ENCODE measurements around the gene BANP. TPM values are rescaled to one million over a fixed set of nuclear protein-coding genes. Genes with fewer than 3 reads are reported as not detected.

BANP gene
- total and polyA plus RNA-seq, 2 of the 8 experiments (the other 6 are each of a cell fraction or from before 2014, with no cell fraction given), result 25.8 to 39.8 TPM

GRCh38 chr16:88002211-88002610, 51.0 kb downstream of the BANP start:
- CTCF ChIA-PET (ENCODE audit: partially characterized antibody), result interaction anchor here (0.6 to 4.5 kb wide), 5 partner anchors 14 to 234 kb away, joined by 3 to 27 read pairs (median 3); no protein-coding TSS in a partner anchor
- Histone ChIP-seq H4K8ac (ENCODE audit: extremely low read depth, insufficient read depth, low read length) (no peak overlapping the region), H3K18ac (ENCODE audit: extremely low read depth, low read length) (no peak overlapping the region), H2BK15ac (ENCODE audit: low read length) (no peak overlapping the region), H2BK20ac (ENCODE audit: low read length) (no peak overlapping the region), H3K4ac (replicated peaks; ENCODE audit: insufficient read length, low read depth, low read length) (no peak overlapping the region), H3K27me3 (replicated peaks in 1 of 4; ENCODE audit: control insufficient read depth in 3 of 4, extremely low read depth in 1 of 4, insufficient read depth in 3 of 4, low read length in 3 of 4) (no peaks in the 10 kb centered on the region), H3K14ac (ENCODE audit: insufficient read length) (no peak overlapping the region), H3K4me2 (ENCODE audit: insufficient read depth in 1 of 2, low read depth in 2 of 2, low read length in 2 of 2) (no peak overlapping the region), H3K79me1 (ENCODE audit: low read depth, low read length) (peaks cover 14% of the 10 kb centered on the region; the same call in 1 of the 2 replicates), H3K4me3 (ENCODE audit: extremely low read depth in 1 of 4, insufficient read depth in 2 of 4, low read depth in 3 of 4, low read length in 4 of 4) (no peak overlapping the region), H4K91ac (replicated peaks; ENCODE audit: insufficient read length, low read length) (no peak overlapping the region), H2AFZ (ENCODE audit: low read length) (no peak overlapping the region), H3K36me3 (ENCODE audit: control insufficient read depth in 2 of 4, insufficient read depth in 4 of 4, low read length in 3 of 4) (peaks cover 0 to 4% (median 1%) of the 10 kb centered on the region in 4 experiments; a peak in 3 of 8 replicates), H4K20me1 (replicated peaks in 1 of 2; ENCODE audit: control insufficient read depth in 1 of 2, insufficient read depth in 2 of 2, low read length in 2 of 2) (peaks cover 3% of the 10 kb centered on the region in 2 experiments), H2BK120ac (replicated peaks; ENCODE audit: low read depth, low read length) (no peak overlapping the region), H3K9ac (replicated peaks in 1 of 4; ENCODE audit: extremely low read depth in 1 of 4, low read depth in 3 of 4, low read length in 3 of 4) (no peak overlapping the region), H3K79me2 (ENCODE audit: control insufficient read depth in 1 of 2, insufficient read depth in 2 of 2, low read length in 2 of 2) (peaks cover 0 to 3% of the 10 kb centered on the region in 2 experiments; a peak in 2 of 4 replicates), H3K4me1 (replicated peaks in 1 of 4; ENCODE audit: control insufficient read depth in 3 of 4, insufficient read depth in 4 of 4, low read length in 3 of 4) (no peaks in the 10 kb centered on the region), H2AK5ac (ENCODE audit: low read depth, low read length) (no peak overlapping the region), H3K23me2 (ENCODE audit: low read depth, low read length) (no peaks in the 10 kb centered on the region), H2BK5ac (ENCODE audit: low read depth, low read length) (no peak overlapping the region; the same call in 1 of the 2 replicates), H2BK12ac (ENCODE audit: low read depth, low read length) (no peak overlapping the region), H4K5ac (ENCODE audit: insufficient read length, low read depth, low read length) (no peak overlapping the region), H3K9me3 (ENCODE audit: insufficient read depth in 2 of 2, low read depth in 1 of 2, low read length in 1 of 2) (no peaks in the 10 kb centered on the region), H3K27ac (ENCODE audit: low read depth, low read length) (no peak overlapping the region), H3K56ac (replicated peaks; ENCODE audit: insufficient read length, low read depth, low read length) (no peak overlapping the region), H3K23ac (ENCODE audit: insufficient read length) (no peak overlapping the region)
- no peak for TF ChIP-seq EP300 (IDR thresholded peaks at IDR 0.05; ENCODE audit: borderline replicate concordance in 1 of 2, low read depth in 2 of 2, low read length in 2 of 2)
- TF ChIP-seq ZNF274 (IDR thresholded peaks at IDR 0.05; ENCODE audit: borderline replicate concordance, extremely low read depth, low read length), result no peak
- no peak for TF ChIP-seq CREB1 (IDR thresholded peaks at IDR 0.05)
- TF ChIP-seq CTBP2 (IDR thresholded peaks at IDR 0.05; ENCODE audit: borderline replicate concordance, insufficient read depth, insufficient read length, low read length), result no peak
- no peak for TF ChIP-seq TEAD4 (IDR thresholded peaks at IDR 0.05; ENCODE audit: low read depth, low read length)
- TF ChIP-seq JUND (IDR thresholded peaks at IDR 0.05; ENCODE audit: low read length), result no peak
- FAIRE-seq, result no peak
- 91% methylated on average over 6 of the region's 6 CpGs; no CpG with 5 or more reads in 1 of the 2 experiments for WGBS, 2 experiments (ENCODE audit: extremely low coverage in 1 of 2, insufficient coverage in 1 of 2, insufficient read length in 1 of 2, insufficient replicate concordance in 2 of 2, low coverage in 1 of 2, low lambda C conversion rate in 2 of 2, missing lambda C conversion rate in 1 of 2)
- POLR2A ChIA-PET (ENCODE audit: partially characterized antibody), result no interaction called here
- no peak for DNase-seq (ENCODE audit: low read depth in 1 of 2, low spot score in 2 of 2)
